22Rv1 (cell line): ENCODE measurements around the gene CEP128.

Experiments used
- H3K27ac ChIP-seq: fragments of 450-650 bp; 2 replicates; pipeline ENCODE4 v1.5.1; 2017
- CTCF ChIP-seq: fragments of 450-650 bp; IDR thresholded peaks from 2 replicates; pipeline ENCODE4 v1.5.1; 2017; ENCODE audit warnings: mild to moderate bottlenecking
- ZFX ChIP-seq: fragments of 450-650 bp; IDR thresholded peaks from 2 replicates; pipeline ENCODE4 v1.6.1; 2017; ENCODE audit warnings: antibody characterized with exemption, borderline replicate concordance

CEP128 gene

GRCh38 chr14:80620434-80620833 lies 321.1 kb downstream of the CEP128 start:
- TF ChIP-seq ZFX, result no peak
- no peak for TF ChIP-seq CTCF
- no peak overlapping the region for H3K27ac ChIP-seq

GRCh38 chr14:80618751-80619329 lies 322.7 kb downstream of the CEP128 start:
- TF ChIP-seq ZFX, result no peak
- no peak for TF ChIP-seq CTCF
- H3K27ac ChIP-seq, result no peak overlapping the region

- TF ChIP-seq ZFX, result no peak
- TF ChIP-seq CTCF, result no peak
- H3K27ac ChIP-seq, result no peak overlapping the region
These were observed 325.7 kb downstream of the CEP128 start for GRCh38 chr14:80615831-80616230.

- TF ChIP-seq CTCF (no peak), ZFX (no peak)
- H3K27ac ChIP-seq, result peak overlapping the region; percentile 67
These were observed 332.5 kb downstream of the CEP128 start for GRCh38 chr14:80609055-80609454.

- H3K27ac ChIP-seq, result peak overlapping the region; percentile 67
- TF ChIP-seq ZFX (no peak), CTCF (no peak)
These were observed 333.0 kb downstream of the CEP128 start for GRCh38 chr14:80608563-80608962.

GRCh38 chr14:80607430-80608190 lies 333.9 kb downstream of the CEP128 start:
- peak overlapping the region; percentile 67 for H3K27ac ChIP-seq
- TF ChIP-seq CTCF, result no peak
- TF ChIP-seq ZFX, result no peak

- no peak for TF ChIP-seq CTCF
- H3K27ac ChIP-seq, result peak overlapping the region; percentile 67
These were observed 335.2 kb downstream of the CEP128 start for GRCh38 chr14:80606347-80606772.
